Kidney tubule cell (primary cell): Measurements from ENCODE around the gene GOLT1B.
"Not testable (repeated sequence)": the region's sequence is repeated elsewhere in the genome, so short reads cannot be mapped to it uniquely, and the experiment has no call there.

Source experiments
- DNase-seq: peaks from one replicate; pipeline ENCODE4 v3.0.0-alpha.2; 2018; ENCODE audit warnings: low spot score

GOLT1B gene

GRCh38 chr12:21501258-21502163, at the start of gene GOLT1B, which contains the start of gene RECQL:
Gene GOLT1B, plus strand, starts transcription at chr12:21501789. Its CDS starts 135 bp downstream, at chr12:21501924.
Gene RECQL, minus strand, starts transcription at chr12:21501635. Its CDS starts 2,065 bp downstream, at chr12:21499570.
- DNase-seq, result peak; percentile 98

- no peak for DNase-seq
Observed at GRCh38 chr12:21453312-21453852, 48.2 kb upstream of the GOLT1B start.

GRCh38 chr12:21456291-21456780, 45.3 kb upstream of the GOLT1B start:
- no peak for DNase-seq

GRCh38 chr12:21459474-21459873, 42.1 kb upstream of the GOLT1B start:
- DNase-seq, result no peak

- not testable (repeated sequence) for DNase-seq
Observed at GRCh38 chr12:21467334-21467733, 34.3 kb upstream of the GOLT1B start.

GRCh38 chr12:21471294-21471693, 30.3 kb upstream of the GOLT1B start:
- DNase-seq, result no peak

- no peak for DNase-seq
Observed at GRCh38 chr12:21472197-21472823, 29.3 kb upstream of the GOLT1B start.

- DNase-seq, result no peak
Observed at GRCh38 chr12:21475552-21475951, 26.0 kb upstream of the GOLT1B start.

- DNase-seq, result peak; percentile 40
Observed at GRCh38 chr12:21476949-21477348, 24.6 kb upstream of the GOLT1B start.

- DNase-seq, result no peak
Observed at GRCh38 chr12:21478756-21479455, 22.7 kb upstream of the GOLT1B start.

- no peak for DNase-seq
Observed at GRCh38 chr12:21483531-21483930, 18.1 kb upstream of the GOLT1B start.

- DNase-seq, result no peak
Observed at GRCh38 chr12:21485998-21486397, 15.6 kb upstream of the GOLT1B start.

GRCh38 chr12:21499765-21500164, 1.8 kb upstream of the GOLT1B start:
- no peak for DNase-seq

- DNase-seq, result no peak
Observed at GRCh38 chr12:21500786-21501257, 767 bp upstream of the GOLT1B start.

- DNase-seq, result peak; percentile 35
Observed at GRCh38 chr12:21502164-21502496, 541 bp downstream of the GOLT1B start.

- DNase-seq, result no peak
Observed at GRCh38 chr12:21502872-21503271, 1.3 kb downstream of the GOLT1B start.

GRCh38 chr12:21505888-21506287, 4.3 kb downstream of the GOLT1B start:
- DNase-seq, result no peak

- no peak for DNase-seq
Observed at GRCh38 chr12:21507849-21508248, 6.3 kb downstream of the GOLT1B start.

GRCh38 chr12:21509768-21510167, 8.2 kb downstream of the GOLT1B start:
- DNase-seq, result no peak

- DNase-seq, result no peak
Observed at GRCh38 chr12:21516281-21516680, 14.7 kb downstream of the GOLT1B start.

- no peak for DNase-seq
Observed at GRCh38 chr12:21518451-21518850, 16.9 kb downstream of the GOLT1B start.

- no peak for DNase-seq
Observed at GRCh38 chr12:21521541-21521940, 20.0 kb downstream of the GOLT1B start.
